GM23248 (cell line): ENCODE measurements around the gene ALPI. TPM values are rescaled to one million over a fixed set of nuclear protein-coding genes. Genes with fewer than 3 reads are reported as not detected.
"Not testable (repeated sequence)": the region's sequence is repeated elsewhere in the genome, so short reads cannot be mapped to it uniquely, and the experiment has no call there.

ENCODE experiments used
- DNase-seq: peaks from one replicate; pipeline ENCODE4 v3.0.0-alpha.2; 2015
- H2AFZ ChIP-seq: fragments of 200-600 bp; sonication (generic); 2 replicates; pipeline ENCODE4 v1.6.1; 2016; ENCODE audit warnings: antibody characterized with exemption
- H3F3A ChIP-seq: fragments of 200-600 bp; sonication (generic); 2 replicates; pipeline ENCODE4 v1.6.1; 2016; ENCODE audit warnings: mild to moderate bottlenecking, antibody characterized with exemption, mixed run types; ENCODE audit not compliant: insufficient read depth
- H3K27ac ChIP-seq: fragments of 200-600 bp; sonication (generic); 2 replicates; pipeline ENCODE4 v1.5.1; 2016; ENCODE audit warnings: mild to moderate bottlenecking
- H3K27me3 ChIP-seq: fragments of 200-600 bp; sonication (generic); replicated peaks from 2 replicates; pipeline ENCODE4 v1.6.1; 2016; ENCODE audit warnings: mild to moderate bottlenecking; ENCODE audit not compliant: insufficient read depth
- H3K36me3 ChIP-seq: fragments of 200-600 bp; sonication (generic); 2 replicates; pipeline ENCODE4 v1.6.1; 2016; ENCODE audit warnings: low read depth, mild to moderate bottlenecking
- H3K4me1 ChIP-seq: fragments of 200-600 bp; sonication (generic); 2 replicates; pipeline ENCODE4 v1.6.1; 2016; ENCODE audit warnings: mild to moderate bottlenecking; ENCODE audit not compliant: insufficient read depth
- H3K4me2 ChIP-seq: fragments of 200-600 bp; sonication (generic); one replicate; pipeline ENCODE4 v1.6.1; 2016; ENCODE audit warnings: mild to moderate bottlenecking; ENCODE audit not compliant: unreplicated experiment
- H3K4me3 ChIP-seq: fragments of 200-600 bp; sonication (generic); 2 replicates; pipeline ENCODE4 v1.5.1; 2016; ENCODE audit warnings: mild to moderate bottlenecking
- H3K79me2 ChIP-seq: fragments of 200-600 bp; sonication (generic); 2 replicates; pipeline ENCODE4 v1.6.1; 2016; ENCODE audit warnings: mild to moderate bottlenecking; ENCODE audit not compliant: insufficient read depth
- H3K9ac ChIP-seq: fragments of 200-600 bp; sonication (generic); 2 replicates; pipeline ENCODE4 v1.6.1; 2016; ENCODE audit warnings: mild to moderate bottlenecking
- H3K9me2 ChIP-seq: fragments of 200-600 bp; sonication (generic); 2 replicates; pipeline ENCODE4 v1.6.1; 2016; ENCODE audit warnings: mixed run types, mild to moderate bottlenecking, moderate library complexity; ENCODE audit not compliant: insufficient read depth
- H3K9me3 ChIP-seq: fragments of 200-600 bp; sonication (generic); one replicate; pipeline ENCODE4 v1.6.1; 2017; ENCODE audit warnings: low read depth
- H4K20me1 ChIP-seq: fragments of 200-600 bp; sonication (generic); 2 replicates; pipeline ENCODE4 v1.6.0; 2016; ENCODE audit not compliant: insufficient read depth
- EZH2 ChIP-seq: fragments of 200-600 bp; sonication (generic); IDR thresholded peaks from 2 replicates; pipeline ENCODE4 v1.6.1; 2018; ENCODE audit warnings: antibody characterized with exemption, mild to moderate bottlenecking; ENCODE audit not compliant: insufficient read depth, poor library complexity, severe bottlenecking
- EZH2phosphoT487 ChIP-seq: fragments of 200-600 bp; sonication (generic); IDR thresholded peaks from 2 replicates; pipeline ENCODE4 v1.6.1; 2018; ENCODE audit warnings: antibody characterized with exemption, moderate library complexity, mild to moderate bottlenecking, low read depth; ENCODE audit not compliant: insufficient read depth
- WGBS, 2 experiments: methylation state at CpG; one replicate each; pipeline ENCODE4 v1.1.6; 2015 to 2017; ENCODE audit warnings: low lambda C conversion rate in 2 of 2, low coverage in 1 of 2; ENCODE audit errors: missing lambda C conversion rate in 2 of 2; 5-methylcytosine and 5-hydroxymethylcytosine counted together
- in situ Hi-C: fragments of 300-500 bp; cut with MboI; formaldehyde crosslinking; loops from 2 replicates; pipeline ENCODE4 v1.15.0; 2020
- polyA plus RNA-seq: library from polyadenylated mRNA; unstranded; fragments of >200 nt; fragmentation: Nextera tagmentation; extraction: Ambion mirVana; gene quantifications from 2 replicates; pipeline ENCODE4 v1.2.1, GENCODE V29; 2016
- total RNA-seq: library from RNA; depleted of rRNA; stranded (reverse); fragments of >200 nt; shearing (Covaris generic); gene quantifications from 2 replicates; pipeline ENCODE4 v1.2.3, GENCODE V29; 2014

The ALPI gene
- total and polyA plus RNA-seq, 2 experiments from 2014 or later: not detected

GRCh38 chr2:232431705-232432590 lies 24.0 kb upstream of the ALPI start:
- Histone ChIP-seq H3K9ac (no peak overlapping the region), H3K4me1 (no peaks in the 10 kb centered on the region), H3K9me3 (no peaks in the 10 kb centered on the region), H3F3A (no peaks in the 10 kb centered on the region), H3K27me3 (peaks cover 13% of the 10 kb centered on the region; the same call in 1 of the 2 replicates), H3K4me2 (no peak overlapping the region), H2AFZ (no peak overlapping the region), H3K79me2 (no peaks in the 10 kb centered on the region), H3K9me2 (no peaks in the 10 kb centered on the region), H3K4me3 (no peak overlapping the region), H3K36me3 (no peaks in the 10 kb centered on the region), H3K27ac (no peak overlapping the region), H4K20me1 (no peaks in the 10 kb centered on the region)
- in situ Hi-C loops: loop anchor here (10.0 kb wide), 1 partner anchor 87 kb away; no protein-coding TSS in a partner anchor
- no peak for DNase-seq
- TF ChIP-seq EZH2: no peak
- no peak for TF ChIP-seq EZH2phosphoT487
- 61 to 63% methylated on average over 15 to 16 of the region's 16 CpGs for WGBS, 2 experiments

GRCh38 chr2:232432598-232433184 lies 23.3 kb upstream of the ALPI start:
- 66 to 67% methylated on average over 16 of the region's 16 CpGs for WGBS, 2 experiments
- in situ Hi-C loops: loop anchor here (10.0 kb wide), 1 partner anchor 88 kb away; no protein-coding TSS in a partner anchor
- no peaks in the 10 kb centered on the region for H3K79me2 ChIP-seq

DNA sequence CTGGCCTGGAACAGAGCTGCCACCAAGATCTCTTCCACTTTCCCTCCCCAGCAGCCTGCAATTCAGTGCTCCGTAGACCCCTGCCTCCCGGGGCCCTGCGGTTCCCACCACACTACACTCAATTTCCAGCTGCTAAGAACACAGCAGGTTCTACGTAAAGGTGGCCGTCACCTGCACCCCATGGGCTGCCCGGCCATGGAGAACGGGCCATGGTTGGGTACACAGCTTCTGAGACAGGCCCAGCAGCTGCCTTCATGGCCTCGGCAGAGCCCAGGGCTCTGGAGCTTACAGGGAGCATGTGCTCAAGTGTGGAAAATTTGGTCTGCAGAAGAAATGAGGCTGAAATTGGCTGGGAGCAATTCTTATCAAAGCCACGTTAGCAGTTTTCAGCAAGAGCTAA lies 22.3 kb upstream of the ALPI start:
- in situ Hi-C loops: loop anchor here (10.0 kb wide), 1 partner anchor 89 kb away; no protein-coding TSS in a partner anchor
- H3K36me3 ChIP-seq, H2AFZ ChIP-seq, H3K27ac ChIP-seq, H3K4me1 ChIP-seq, H3F3A ChIP-seq, H3K27me3 ChIP-seq, H3K4me3 ChIP-seq, H3K79me2 ChIP-seq, H3K4me2 ChIP-seq, H3K9me3 ChIP-seq, H3K9me2 ChIP-seq, H4K20me1 ChIP-seq, H3K9ac ChIP-seq, DNase-seq: not testable (repeated sequence)
- 47 to 56% methylated on average over 9 of the region's 9 CpGs for WGBS, 2 experiments

More at GRCh38 chr2:232432598-232433184, 23.3 kb upstream of the ALPI start:
- no peak for DNase-seq
- Histone ChIP-seq H3F3A (no peaks in the 10 kb centered on the region), H3K9me2 (no peaks in the 10 kb centered on the region), H3K4me1 (no peaks in the 10 kb centered on the region), H3K27me3 (peaks cover 13% of the 10 kb centered on the region; the same call in 1 of the 2 replicates), H2AFZ (no peak overlapping the region), H4K20me1 (no peaks in the 10 kb centered on the region), H3K27ac (no peak overlapping the region), H3K9ac (no peak overlapping the region), H3K9me3 (no peaks in the 10 kb centered on the region), H3K4me3 (no peak overlapping the region), H3K4me2 (no peak overlapping the region), H3K36me3 (no peaks in the 10 kb centered on the region)
- no peak for TF ChIP-seq EZH2phosphoT487
- no peak for TF ChIP-seq EZH2

DNA sequence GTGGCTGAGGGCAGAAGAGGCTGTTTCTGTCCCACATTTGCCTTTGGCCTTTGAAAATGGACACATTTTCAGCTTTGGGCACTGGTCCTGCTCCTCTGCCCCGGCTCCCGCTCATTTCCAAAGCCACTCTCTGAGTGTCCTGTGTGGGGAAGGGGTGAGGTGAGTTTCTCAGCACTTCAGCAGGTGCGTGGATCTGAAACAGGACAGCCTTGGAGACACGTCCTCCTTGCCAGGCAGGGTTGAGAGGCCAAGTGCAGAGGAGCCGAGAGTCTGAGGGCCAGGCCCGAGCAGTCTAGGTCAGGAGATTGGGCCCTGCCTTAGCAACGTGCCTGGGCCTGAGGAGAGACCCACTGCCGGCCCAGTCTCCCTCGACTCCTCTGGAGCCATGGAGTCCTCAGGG lies 21.9 kb upstream of the ALPI start:
- in situ Hi-C loops: loop anchor here (10.0 kb wide), 1 partner anchor 89 kb away; no protein-coding TSS in a partner anchor
- TF ChIP-seq EZH2 (no peak), EZH2phosphoT487 (no peak)
- Histone ChIP-seq H3K4me3 (no peak overlapping the region), H3K36me3 (no peaks in the 10 kb centered on the region), H3K4me1 (no peaks in the 10 kb centered on the region), H3K79me2 (no peaks in the 10 kb centered on the region), H3K9me3 (no peaks in the 10 kb centered on the region), H2AFZ (no peak overlapping the region), H4K20me1 (no peaks in the 10 kb centered on the region), H3K27ac (no peak overlapping the region), H3K9ac (no peak overlapping the region), H3K9me2 (no peaks in the 10 kb centered on the region), H3F3A (no peaks in the 10 kb centered on the region), H3K27me3 (peaks cover 8% of the 10 kb centered on the region; the same call in 1 of the 2 replicates), H3K4me2 (no peak overlapping the region)
- DNase-seq: no peak
- 49 to 51% methylated on average over 9 of the region's 9 CpGs for WGBS, 2 experiments
